ENCODE measurements around the gene SMYD3.

DNA sequence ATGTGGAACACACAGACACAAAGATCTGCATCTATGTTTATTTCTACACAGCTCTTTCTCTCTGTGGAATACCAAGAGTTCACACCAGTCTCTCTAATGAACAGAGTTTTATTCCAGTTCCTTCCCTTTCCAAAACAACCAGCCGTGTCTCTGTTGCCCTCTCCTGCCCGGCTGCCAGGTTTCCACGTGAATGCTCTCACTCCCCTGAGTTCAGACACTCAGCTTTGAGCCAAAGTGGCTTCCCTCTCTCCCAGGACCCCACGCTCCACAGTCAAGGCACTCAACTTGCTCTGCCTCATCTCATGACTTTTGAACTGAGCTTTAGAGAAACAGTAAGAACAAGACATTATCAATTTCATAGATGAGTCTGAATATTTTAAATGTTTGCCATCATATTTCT is 488.9 kb downstream of the SMYD3 start:
- TF ChIP-seq CTCF (IDR thresholded peaks at IDR 0.05; ENCODE audit: poor library complexity, severe bottlenecking) (no peak), POLR2AphosphoS5 (IDR thresholded peaks at IDR 0.05) (no peak), EZH2 (IDR thresholded peaks at IDR 0.05; ENCODE audit: borderline replicate concordance, insufficient read depth, low read length, poor library complexity, severe bottlenecking) (no peak)

Measured in neural cell (in vitro differentiated cells).